Cerebellar nuclear complex (tissue), 1 donor: ENCODE data around the gene RPRD1A.
"Not testable (repeated sequence)": the region's sequence is repeated elsewhere in the genome, so short reads cannot be mapped to it uniquely, and the experiment has no call there.

Experiments
- DNase-seq, 2 experiments: peaks; one replicate each; lab custom pipeline; 2025; lab: John Stamatoyannopoulos, UW

RPRD1A gene

DNA sequence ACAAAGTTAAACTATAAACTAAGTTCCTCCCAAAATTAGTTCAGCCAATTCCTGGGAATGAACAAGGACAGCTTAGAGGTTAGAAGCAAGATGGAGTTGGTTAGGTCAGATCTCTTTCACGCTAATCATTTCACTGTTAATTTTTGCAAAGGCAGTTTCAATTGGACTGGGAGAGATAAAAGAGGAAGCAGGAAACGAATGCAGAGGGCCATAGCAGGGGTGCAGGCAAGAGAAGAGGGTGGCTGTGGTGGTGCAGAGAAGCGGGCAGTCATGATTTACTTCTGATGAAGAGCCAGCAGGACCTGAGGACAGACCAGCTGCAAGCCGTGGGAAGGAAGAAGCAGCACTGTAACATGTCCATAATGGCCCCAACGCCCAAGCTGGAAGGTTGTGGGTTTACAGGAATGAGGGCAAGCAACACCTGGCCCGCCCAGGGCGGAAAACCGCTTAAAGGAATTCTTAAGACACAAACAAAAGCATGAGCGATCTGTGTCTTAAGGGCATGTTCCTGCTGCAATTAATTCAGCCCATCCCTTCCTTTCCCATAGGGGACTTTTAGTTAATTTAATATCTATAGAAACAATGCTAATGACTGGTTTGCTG, 99.0 kb downstream of the RPRD1A start:
- no peak for DNase-seq

DNA sequence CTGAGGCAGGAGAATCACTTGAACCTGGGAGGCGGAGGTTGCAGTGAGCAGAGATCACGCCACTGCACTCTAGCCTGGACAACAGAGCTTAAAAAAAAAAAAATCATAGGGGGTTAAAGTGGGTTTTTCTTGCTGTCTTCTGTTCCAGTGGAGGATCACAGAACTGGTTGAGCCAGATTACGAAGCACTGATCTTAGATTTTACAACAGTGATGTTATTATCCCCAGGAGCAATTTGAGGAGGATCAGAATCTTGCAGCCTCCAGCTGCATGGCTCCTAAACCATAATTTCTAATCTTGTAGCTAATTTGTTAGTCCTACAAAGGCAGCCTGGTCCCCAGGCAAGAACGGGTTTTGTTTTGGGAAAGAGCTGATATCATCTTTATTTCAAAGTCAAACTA, 99.5 kb downstream of the RPRD1A start:
- DNase-seq = not testable (repeated sequence)

DNA sequence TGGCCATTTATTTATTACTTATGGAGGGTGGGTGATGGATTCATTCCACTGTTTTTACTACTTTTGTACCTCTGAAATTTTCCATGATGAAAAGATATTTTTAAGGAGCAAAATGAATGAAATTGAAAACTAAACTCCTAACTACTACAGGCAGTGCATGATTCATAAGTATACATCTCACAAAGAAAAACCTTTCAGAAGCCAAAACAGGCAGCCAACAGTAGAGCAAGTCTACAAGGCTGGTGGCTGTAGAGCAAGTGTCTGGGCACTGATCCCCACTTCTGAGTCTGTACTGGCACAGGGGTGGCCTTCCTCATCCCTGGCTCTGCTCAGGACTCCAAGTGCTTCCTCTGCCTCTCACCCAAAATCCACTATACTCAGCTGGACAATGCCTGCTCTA, 103.0 kb downstream of the RPRD1A start:
- no peak for DNase-seq

DNA sequence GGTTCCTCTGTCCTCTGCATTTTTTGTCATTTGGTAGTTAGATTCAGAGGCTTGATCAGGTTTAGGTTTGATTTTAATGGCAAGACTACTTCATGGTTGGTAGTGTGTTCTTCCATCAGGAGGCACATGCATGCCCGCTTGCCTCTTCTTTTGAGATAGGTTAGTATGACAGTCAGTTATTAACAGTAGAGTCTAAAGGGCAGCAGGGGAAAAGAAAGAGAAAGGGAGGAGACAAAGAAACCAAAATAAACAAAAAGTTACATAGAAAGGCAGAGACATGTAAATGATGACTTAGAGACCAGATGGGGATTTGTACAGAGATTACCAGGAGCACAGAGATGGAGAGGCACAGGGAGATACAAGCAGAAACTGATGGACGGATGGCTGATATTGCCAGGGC, 105.0 kb downstream of the RPRD1A start:
- DNase-seq = no peak

DNA sequence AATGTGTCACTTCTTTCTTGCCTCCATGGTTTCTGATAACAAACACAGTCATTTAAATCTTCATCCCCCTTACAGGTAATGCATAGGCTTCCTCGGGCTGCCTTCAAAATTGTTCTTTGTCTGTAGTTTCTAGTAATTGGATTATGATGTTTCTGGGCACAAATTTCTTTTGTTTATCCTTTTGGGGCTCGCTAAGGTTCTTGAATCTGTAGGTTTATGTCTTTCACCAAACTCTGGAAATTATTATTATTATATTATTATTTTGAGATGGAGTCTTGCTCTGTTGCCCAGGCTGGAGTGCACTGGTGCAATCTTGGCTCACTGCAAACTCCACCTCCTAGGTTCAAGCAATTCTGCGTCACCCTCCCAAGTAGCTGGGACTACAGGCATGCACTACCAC, 111.1 kb downstream of the RPRD1A start:
- DNase-seq = no peak

DNA sequence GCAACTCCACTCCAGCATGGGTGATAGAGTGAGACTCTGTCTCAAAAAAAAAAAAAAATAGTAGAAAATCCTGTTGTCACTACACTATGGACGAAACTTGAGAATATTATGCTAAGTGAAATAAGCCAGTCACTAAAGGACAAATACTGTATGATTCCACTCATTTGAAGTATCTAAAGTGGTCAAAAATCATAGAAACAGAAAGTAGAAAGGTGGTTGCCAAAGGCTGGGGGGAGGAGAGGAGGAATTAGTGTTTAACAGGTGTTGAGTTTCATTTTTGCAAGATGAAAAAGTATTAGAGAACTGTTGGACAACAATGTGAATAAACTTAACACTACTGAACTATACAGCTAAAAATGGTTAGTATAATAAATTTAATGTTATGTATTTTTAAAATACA, 113.7 kb downstream of the RPRD1A start:
- DNase-seq = no peak

DNA sequence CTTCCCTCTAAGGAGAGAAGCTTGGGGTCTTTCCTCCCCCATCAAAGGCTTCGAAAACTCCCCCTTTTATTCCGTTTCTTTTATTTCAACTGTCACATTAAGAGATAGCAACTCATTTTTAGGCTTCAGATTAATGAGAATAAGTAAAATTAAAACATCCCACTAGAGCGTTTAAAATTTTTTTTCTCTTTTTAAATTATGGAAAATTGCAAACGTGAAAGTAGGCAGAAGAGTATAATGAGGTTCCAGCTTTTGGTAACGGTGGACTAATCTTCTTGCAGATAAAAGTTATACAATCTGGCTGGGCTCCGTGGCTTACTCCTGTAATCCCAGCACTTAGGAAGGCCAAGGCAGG, 116.8 kb downstream of the RPRD1A start:
- DNase-seq = no peak

DNA sequence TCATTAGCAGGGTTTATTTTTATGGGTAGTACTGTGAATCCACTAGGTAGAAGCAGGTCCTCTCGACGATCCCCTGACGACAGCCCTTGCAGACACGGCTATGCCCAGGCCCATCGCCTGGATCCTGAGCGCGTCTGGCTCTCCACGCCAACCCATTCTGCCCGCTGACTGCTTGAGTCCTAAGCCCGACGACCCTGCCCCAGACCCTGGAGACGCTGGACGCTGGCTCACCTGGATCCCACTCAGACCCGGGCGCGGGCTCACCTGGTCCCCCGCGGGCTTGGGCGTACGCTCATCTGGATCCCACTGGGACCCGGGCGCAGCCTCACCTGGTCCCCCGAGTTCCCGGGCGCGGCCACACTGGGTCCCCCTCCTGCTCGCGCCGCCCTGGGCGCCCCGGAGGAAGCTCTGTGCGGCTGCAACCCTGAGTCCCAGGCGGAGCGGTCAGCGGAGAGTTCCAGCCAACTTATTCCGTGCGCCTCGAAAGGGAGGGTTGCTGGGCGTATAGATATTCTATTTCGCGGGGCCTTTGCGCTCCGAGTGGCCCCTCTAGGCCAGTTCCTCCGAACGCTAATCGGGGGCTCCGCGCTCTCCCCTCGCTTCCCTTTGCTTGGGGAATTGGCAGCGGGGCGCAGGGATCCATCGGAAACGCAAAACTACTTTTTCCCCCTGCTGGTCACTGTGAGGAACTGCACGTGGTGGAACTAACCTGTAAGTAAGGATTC, 117.3 kb downstream of the RPRD1A start:
- peak in 1 of 2 experiments; percentile 4 for DNase-seq

DNA sequence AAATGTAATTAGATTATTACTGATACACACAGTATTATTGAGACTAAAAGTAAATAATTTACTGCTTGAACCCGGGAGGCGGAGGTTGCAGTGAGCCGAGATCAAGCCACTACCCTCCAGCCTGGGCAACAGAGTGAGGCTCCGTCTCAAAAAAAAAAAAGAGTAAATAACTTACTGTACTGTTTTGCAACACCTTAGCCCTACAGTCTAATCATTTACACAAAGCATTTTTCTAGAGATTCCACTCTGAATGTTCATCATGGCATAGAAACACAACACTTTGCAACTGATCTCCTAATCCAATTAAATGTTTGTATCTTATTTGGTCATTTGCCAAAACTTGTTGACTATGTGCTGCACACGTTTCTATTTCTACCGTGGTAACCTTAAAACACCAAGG, 118.3 kb downstream of the RPRD1A start:
- DNase-seq = no peak

DNA sequence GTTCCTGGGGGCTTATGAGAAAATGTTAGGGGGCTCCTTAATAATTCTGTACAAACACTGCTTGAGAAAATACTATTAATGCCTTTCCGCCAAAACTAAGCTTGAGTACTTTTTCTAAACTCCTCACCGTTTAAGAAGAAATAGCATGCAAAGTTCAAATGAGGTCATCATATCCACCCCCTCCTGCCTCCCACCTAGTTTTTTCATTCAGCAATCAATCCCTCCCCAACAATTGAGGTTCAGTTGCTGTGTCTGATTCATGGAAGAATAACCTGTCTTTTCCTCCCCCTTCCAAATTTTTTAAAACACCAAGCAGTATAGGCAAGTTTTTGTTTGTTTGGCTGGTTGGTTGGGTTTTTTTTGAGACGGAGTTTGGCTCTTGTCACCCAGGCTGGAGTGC, 119.3 kb downstream of the RPRD1A start:
- no peak for DNase-seq

DNA sequence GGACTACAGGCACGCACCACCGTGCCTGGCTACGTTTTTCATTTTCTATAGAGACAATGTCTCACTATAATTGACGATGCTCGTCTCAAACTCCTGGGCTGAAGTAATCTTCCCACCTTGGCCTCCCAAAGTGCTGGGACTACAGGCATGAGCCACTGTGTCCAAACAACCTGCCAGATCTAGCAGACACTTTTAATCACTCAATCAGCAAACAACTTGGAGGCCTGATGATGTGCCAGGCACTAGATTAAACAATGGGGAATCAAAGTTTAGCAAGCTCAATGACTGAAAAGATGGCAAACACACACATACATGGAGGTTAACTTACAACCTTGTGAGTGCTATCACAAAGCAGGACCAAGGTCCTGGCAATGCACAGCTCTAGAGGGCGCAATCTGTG, 124.7 kb downstream of the RPRD1A start:
- DNase-seq = no peak

DNA sequence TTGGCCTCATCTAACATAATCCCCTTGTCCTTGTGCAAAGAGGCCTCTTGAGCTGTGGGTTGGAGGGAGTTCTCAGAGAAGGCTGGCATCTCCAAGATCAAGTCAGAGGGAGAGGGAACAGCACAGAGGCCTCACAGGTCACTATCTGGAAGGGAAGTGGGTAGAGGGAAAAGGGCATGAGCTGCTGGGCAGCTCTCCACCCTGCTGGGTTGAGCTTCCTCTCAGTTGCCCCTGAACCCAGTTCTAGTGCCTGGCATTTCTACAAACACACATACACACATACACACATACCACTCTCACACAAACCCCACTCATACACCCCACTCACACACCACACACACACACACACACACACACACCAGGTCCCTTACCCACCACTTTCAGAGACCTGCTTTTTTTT, 125.2 kb downstream of the RPRD1A start:
- DNase-seq = no peak

DNA sequence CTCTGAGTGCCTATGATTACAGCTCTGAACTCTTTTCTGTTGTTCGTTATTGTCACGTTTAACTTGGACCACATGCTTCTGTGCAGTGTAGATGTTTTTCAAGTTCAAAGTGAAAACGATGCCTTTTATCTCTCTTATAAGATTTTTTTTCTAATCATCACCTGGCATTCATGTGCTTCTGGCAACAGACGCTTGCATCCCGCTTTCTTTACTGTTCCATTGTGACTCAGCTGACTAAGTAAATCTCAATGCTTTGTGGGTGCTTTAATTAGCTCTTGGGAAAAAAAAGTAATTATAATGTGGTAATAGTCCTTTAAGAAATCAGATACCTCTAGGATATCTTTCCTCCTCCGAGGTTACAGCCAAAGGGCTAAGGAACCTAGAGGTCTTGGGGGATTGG, 126.1 kb downstream of the RPRD1A start:
- DNase-seq = no peak
